Skeletal muscle tissue (tissue), 4 donors: Measurements from ENCODE around the gene RECK. TPM values are rescaled to one million over a fixed set of nuclear protein-coding genes. Genes with fewer than 3 reads are reported as not detected.
"Not testable (repeated sequence)": the region's sequence is repeated elsewhere in the genome, so short reads cannot be mapped to it uniquely, and the experiment has no call there.

Source experiments
- H3K27ac ChIP-seq: one replicate; pipeline ENCODE4 v1.7.0; 2013; ENCODE audit warnings: mild to moderate bottlenecking, low read depth, low read length, inconsistent platforms
- H3K27me3 ChIP-seq, 3 donors: one replicate each; pipeline ENCODE4 v1.7.0; 2013; ENCODE audit warnings: low read length in 3 of 3; ENCODE audit not compliant: control insufficient read depth in 3 of 3, insufficient read depth in 3 of 3
- H3K36me3 ChIP-seq, 3 donors: one replicate each; pipeline ENCODE4 v1.7.0; 2013; ENCODE audit warnings: low read length in 3 of 3; ENCODE audit not compliant: control insufficient read depth in 3 of 3, insufficient read depth in 3 of 3
- H3K4me1 ChIP-seq, 3 donors: one replicate each; pipeline ENCODE4 v1.7.0; 2013; ENCODE audit warnings: low read length in 3 of 3, mild to moderate bottlenecking in 3 of 3; ENCODE audit not compliant: control insufficient read depth in 3 of 3, insufficient read depth in 3 of 3
- H3K4me3 ChIP-seq, 3 donors: one replicate each; pipeline ENCODE4 v1.7.0; 2013; ENCODE audit warnings: low read length in 3 of 3
- H3K9ac ChIP-seq, 3 donors: one replicate each; pipeline ENCODE4 v1.7.0; 2013; ENCODE audit warnings: low read length in 3 of 3, mild to moderate bottlenecking in 3 of 3, moderate library complexity in 2 of 3, low read depth in 1 of 3
- H3K9me3 ChIP-seq, 3 donors: one replicate each; pipeline ENCODE4 v1.7.0; 2013; ENCODE audit warnings: low read length in 3 of 3; ENCODE audit not compliant: control insufficient read depth in 3 of 3
- total RNA-seq: library from RNA; depleted of rRNA; stranded (reverse); fragments of >200 nt; gene quantifications from one replicate; pipeline ENCODE4 v1.2.3, GENCODE V29; 2014
- donor health status: Osteomylitis.

RECK gene
- total RNA-seq, 1 donor from 2014 or later, result 14.6 TPM

DNA sequence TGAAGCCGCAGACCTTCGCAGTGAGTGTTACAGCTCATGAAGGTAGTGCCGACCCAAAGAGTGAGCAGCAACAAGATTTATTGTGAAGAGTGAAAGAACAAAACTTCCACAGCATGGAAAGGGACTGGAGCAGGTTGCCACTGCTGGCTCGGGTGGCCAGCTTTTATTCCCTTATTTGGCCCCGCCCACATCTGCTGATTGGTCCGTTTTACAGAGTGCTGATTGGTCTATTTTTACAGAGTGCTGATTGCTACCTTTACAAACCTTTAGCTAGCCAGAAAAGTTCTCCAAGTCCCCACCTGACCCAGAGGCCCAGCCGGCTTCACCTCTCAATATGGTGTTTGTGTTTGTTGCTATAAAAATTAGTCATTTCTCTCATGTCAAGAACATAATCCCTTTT, 49.7 kb downstream of the RECK start:
- no peak overlapping the region for H3K9ac ChIP-seq
- H3K9me3 ChIP-seq, result no peaks in the 10 kb centered on the region
- no peaks in the 10 kb centered on the region for H3K4me1 ChIP-seq
- no peaks in the 10 kb centered on the region for H3K36me3 ChIP-seq
- no peak overlapping the region for H3K27ac ChIP-seq
- H3K27me3 ChIP-seq, result no peaks in the 10 kb centered on the region
- H3K4me3 ChIP-seq, result no peak overlapping the region

- not testable (repeated sequence) for H3K9ac ChIP-seq, H3K9me3 ChIP-seq, H3K4me1 ChIP-seq, H3K4me3 ChIP-seq, H3K27ac ChIP-seq, H3K36me3 ChIP-seq, H3K27me3 ChIP-seq
Measured at GRCh38 chr9:36087054-36087453, 50.3 kb downstream of the RECK start.

DNA sequence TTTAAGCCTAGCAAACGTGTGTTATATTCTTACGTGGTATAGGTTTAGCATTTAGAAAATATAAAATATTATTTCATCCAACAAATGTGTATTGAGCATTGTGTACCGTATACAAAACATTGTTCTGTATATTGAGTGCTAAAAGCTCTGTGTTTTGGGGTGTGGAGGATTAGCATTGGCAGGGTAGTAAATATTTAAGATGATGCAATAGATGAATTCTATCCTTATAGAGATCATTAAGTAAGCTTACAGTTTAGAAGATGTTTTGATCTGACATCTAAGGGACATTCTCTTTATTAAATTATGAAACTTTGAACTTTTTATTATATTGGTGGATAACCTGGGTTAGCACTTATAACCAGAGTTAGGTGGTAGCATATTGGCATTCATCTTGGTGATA, 51.3 kb downstream of the RECK start:
- Histone ChIP-seq H3K27me3 (no peaks in the 10 kb centered on the region), H3K36me3 (no peaks in the 10 kb centered on the region), H3K9ac (no peak overlapping the region), H3K27ac (no peak overlapping the region), H3K9me3 (no peaks in the 10 kb centered on the region), H3K4me1 (peaks cover 0 to 4% (median 0%) of the 10 kb centered on the region in 3 donors), H3K4me3 (no peak overlapping the region)

- Histone ChIP-seq H3K9ac (no peak overlapping the region), H3K4me3 (no peak overlapping the region), H3K9me3 (no peaks in the 10 kb centered on the region), H3K27ac (peak overlapping the region; percentile 6), H3K27me3 (no peaks in the 10 kb centered on the region), H3K36me3 (no peaks in the 10 kb centered on the region), H3K4me1 (peaks cover 0 to 4% (median 0%) of the 10 kb centered on the region in 3 donors)
Measured at GRCh38 chr9:36091026-36091953, 54.6 kb downstream of the RECK start.

DNA sequence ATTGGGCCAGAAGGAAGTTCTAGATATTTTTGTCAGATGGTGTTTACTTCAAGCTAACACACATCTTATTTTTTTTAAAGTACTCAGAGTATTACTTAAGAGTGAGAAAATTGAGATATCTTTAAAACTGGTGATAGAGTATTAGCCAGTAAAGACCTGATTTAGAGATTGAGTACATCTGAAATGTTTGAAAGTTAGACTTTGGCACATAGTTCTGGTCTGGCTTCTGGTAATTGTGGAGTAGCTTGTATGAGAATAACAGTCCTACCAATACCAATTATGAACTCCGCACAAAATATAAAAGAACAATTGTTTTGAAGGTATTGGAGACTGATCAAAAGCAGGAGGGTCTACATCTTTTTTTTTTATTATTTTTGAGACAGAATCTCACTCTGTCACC, 55.3 kb downstream of the RECK start:
- Histone ChIP-seq H3K4me3 (no peak overlapping the region), H3K9me3 (no peaks in the 10 kb centered on the region), H3K9ac (no peak overlapping the region), H3K27ac (peak overlapping the region; percentile 6), H3K27me3 (no peaks in the 10 kb centered on the region), H3K36me3 (no peaks in the 10 kb centered on the region), H3K4me1 (peaks cover 0 to 4% (median 0%) of the 10 kb centered on the region in 3 donors)

DNA sequence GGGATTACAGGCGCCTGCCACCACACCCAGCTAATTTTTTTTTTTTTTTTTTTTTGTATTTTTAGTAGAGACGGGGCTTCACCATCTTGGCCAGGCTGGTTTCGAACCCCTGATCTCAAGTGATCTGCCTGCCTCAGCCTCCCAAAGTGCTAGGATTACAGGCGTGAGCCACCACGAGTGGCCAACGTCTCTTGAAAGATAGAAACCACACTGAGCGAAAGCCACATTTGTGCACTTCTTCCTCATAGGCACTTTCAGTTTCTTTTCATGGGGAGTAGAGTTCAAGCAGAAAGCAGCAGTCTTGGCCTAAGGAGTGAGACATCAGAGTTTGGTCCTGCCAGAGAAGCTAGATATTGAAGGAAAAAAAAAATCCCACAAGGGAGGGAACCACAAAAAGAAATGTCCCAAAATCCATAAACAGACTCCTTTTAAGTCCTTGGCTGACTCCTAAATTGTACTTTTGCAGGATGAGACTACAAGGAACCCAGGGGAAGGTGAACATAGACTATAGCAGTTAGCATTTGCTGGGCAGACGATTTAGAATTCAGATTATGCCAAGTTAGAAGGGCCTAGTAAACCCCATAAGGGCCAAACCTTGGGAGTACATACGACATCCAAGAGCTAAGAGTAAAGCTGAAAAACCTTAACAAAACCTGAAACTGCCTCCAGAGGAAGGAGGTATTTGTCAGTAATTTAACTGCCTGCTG, 55.9 kb downstream of the RECK start:
- Histone ChIP-seq H3K27ac (peak overlapping the region; percentile 6), H3K36me3 (no peaks in the 10 kb centered on the region), H3K4me1 (peaks cover 0 to 4% (median 0%) of the 10 kb centered on the region in 3 donors), H3K27me3 (no peaks in the 10 kb centered on the region), H3K4me3 (no peak overlapping the region), H3K9me3 (no peaks in the 10 kb centered on the region), H3K9ac (no peak overlapping the region)

- Histone ChIP-seq H3K27me3 (no peaks in the 10 kb centered on the region), H3K27ac (no peak overlapping the region), H3K4me1 (peaks cover 0 to 4% (median 0%) of the 10 kb centered on the region in 3 donors), H3K9ac (no peak overlapping the region), H3K4me3 (no peak overlapping the region), H3K9me3 (no peaks in the 10 kb centered on the region), H3K36me3 (no peaks in the 10 kb centered on the region)
Measured at GRCh38 chr9:36093384-36093783, 56.7 kb downstream of the RECK start.

- Histone ChIP-seq H3K36me3 (no peaks in the 10 kb centered on the region), H3K27ac (no peak overlapping the region), H3K27me3 (no peaks in the 10 kb centered on the region), H3K9ac (no peak overlapping the region), H3K4me1 (no peaks in the 10 kb centered on the region), H3K9me3 (no peaks in the 10 kb centered on the region), H3K4me3 (no peak overlapping the region)
Measured at GRCh38 chr9:36099718-36100117, 63.0 kb downstream of the RECK start.

DNA sequence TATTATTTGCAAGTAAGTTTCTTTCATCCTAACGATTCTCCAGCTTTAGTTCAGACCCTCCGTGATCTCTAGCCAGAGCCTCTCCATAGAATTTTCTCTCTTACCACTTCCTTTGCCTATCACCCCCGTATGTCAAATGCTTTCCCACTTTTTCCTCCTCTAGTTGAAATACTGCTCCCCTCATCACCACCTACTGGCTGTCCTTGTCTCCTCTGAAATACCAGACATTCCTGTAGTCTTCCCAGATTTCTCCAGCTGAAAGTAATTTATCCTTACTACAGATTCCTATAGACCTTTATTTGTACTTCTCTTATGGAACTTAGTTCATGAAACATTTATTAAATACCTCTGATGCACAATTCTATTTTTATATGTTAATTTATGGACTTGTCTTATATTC, 63.8 kb downstream of the RECK start:
- Histone ChIP-seq H3K27me3 (no peaks in the 10 kb centered on the region), H3K4me3 (no peak overlapping the region), H3K36me3 (no peaks in the 10 kb centered on the region), H3K9ac (no peak overlapping the region), H3K9me3 (no peaks in the 10 kb centered on the region), H3K27ac (no peak overlapping the region), H3K4me1 (no peaks in the 10 kb centered on the region)
